Measurements from ENCODE around the gene KBTBD13. TPM values are rescaled to one million over a fixed set of nuclear protein-coding genes. Genes with fewer than 3 reads are reported as not detected.

Gene KBTBD13
- total RNA-seq, 1 experiment from 2014 or later, result not detected

DNA sequence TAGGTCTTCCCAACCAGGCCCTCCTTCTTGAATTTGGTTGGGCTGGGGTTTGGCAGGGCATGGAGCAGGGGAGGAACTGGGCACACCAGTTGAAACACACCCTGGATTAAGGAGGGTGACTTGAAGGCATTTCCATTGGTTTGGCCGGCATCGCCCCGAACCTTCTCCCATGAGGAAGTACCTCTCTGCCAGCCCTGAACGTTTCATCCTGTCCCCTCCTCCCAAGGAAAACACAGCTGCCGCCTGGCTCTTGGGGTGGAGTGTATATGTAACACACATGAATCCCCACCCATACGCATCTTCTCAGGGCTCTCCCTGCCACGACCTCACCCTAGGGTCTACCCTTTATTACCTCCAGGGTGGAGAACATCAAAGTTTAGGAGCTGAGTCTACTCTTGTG lies 23.9 kb downstream of the KBTBD13 start:
- BruUV-seq (replicated peaks), result no TSS peak
- CTCF ChIA-PET, result interaction anchor here (1.0 to 1.3 kb wide), 4 partner anchors 13 to 100 kb away, joined by 3 to 4 read pairs (median 4); no protein-coding TSS in a partner anchor
- TF ChIP-seq, protein P1, sequence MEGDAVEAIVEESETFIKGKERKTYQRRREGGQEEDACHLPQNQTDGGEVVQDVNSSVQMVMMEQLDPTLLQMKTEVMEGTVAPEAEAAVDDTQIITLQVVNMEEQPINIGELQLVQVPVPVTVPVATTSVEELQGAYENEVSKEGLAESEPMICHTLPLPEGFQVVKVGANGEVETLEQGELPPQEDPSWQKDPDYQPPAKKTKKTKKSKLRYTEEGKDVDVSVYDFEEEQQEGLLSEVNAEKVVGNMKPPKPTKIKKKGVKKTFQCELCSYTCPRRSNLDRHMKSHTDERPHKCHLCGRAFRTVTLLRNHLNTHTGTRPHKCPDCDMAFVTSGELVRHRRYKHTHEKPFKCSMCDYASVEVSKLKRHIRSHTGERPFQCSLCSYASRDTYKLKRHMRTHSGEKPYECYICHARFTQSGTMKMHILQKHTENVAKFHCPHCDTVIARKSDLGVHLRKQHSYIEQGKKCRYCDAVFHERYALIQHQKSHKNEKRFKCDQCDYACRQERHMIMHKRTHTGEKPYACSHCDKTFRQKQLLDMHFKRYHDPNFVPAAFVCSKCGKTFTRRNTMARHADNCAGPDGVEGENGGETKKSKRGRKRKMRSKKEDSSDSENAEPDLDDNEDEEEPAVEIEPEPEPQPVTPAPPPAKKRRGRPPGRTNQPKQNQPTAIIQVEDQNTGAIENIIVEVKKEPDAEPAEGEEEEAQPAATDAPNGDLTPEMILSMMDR (IDR thresholded peaks at IDR 0.05; ENCODE audit: unreplicated experiment), result no peak
- H3K27ac Mint-ChIP-seq (ENCODE audit: low read depth, unreplicated experiment), result no peak overlapping the region
- POLR2A ChIA-PET, result no interaction called here
- H3K27me3 Mint-ChIP-seq (ENCODE audit: insufficient read depth, unreplicated experiment), result no peaks in the 10 kb centered on the region
- H3K4me3 Mint-ChIP-seq (ENCODE audit: unreplicated experiment), result no peak overlapping the region
- intact Hi-C loops (cut with micrococcal nuclease), result no loop called here
- DNase-seq (ENCODE audit: unreplicated experiment), result no peak
- H3K4me1 Mint-ChIP-seq (ENCODE audit: insufficient read depth, unreplicated experiment), result no peaks in the 10 kb centered on the region
- no peaks in the 10 kb centered on the region for H3K9me3 Mint-ChIP-seq (ENCODE audit: unreplicated experiment)
- H3K36me3 Mint-ChIP-seq (ENCODE audit: insufficient read depth, unreplicated experiment), result peaks cover 42% of the 10 kb centered on the region

DNA sequence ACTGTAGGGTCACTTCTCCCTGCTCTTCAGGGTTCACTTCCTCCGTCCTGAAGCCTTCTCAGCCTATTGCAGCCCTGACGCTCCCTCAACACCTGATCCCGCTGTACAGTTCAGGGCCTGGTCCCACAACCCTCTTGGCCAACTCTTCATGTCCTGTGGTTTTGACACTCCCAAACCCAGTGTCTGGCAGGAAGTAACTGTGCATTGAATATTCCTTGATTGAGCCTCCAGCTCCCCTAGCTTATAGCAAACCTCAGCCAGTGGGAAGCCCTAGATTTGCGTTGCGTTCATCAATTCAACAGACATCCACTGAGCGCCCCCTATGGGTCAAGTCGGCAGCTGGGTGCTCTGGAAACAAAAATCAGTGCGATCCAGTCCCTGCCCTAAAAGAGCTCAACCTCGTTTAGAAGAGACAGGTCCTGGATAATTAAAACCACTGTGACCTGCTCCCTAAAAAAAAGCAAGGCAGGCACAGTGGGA lies 24.9 kb downstream of the KBTBD13 start:
- no peak overlapping the region for H3K27ac Mint-ChIP-seq (ENCODE audit: low read depth, unreplicated experiment)
- CTCF ChIA-PET, result interaction anchor here (0.6 to 1.3 kb wide), 17 partner anchors 10 to 731 kb away, joined by 3 to 9 read pairs (median 3); no protein-coding TSS in a partner anchor
- TF ChIP-seq, protein P1 (IDR thresholded peaks at IDR 0.05; ENCODE audit: unreplicated experiment), result peak; percentile 78
- BruUV-seq (replicated peaks), result no TSS peak
- no peaks in the 10 kb centered on the region for H3K4me1 Mint-ChIP-seq (ENCODE audit: insufficient read depth, unreplicated experiment)
- H3K27me3 Mint-ChIP-seq (ENCODE audit: insufficient read depth, unreplicated experiment), result no peaks in the 10 kb centered on the region
- DNase-seq (ENCODE audit: unreplicated experiment), result peak; percentile 61
- intact Hi-C loops (cut with micrococcal nuclease), result loop anchor here (1.0 kb wide), 2 partner anchors 47 to 68 kb away; no protein-coding TSS in a partner anchor
- H3K36me3 Mint-ChIP-seq (ENCODE audit: insufficient read depth, unreplicated experiment), result peaks cover 46% of the 10 kb centered on the region
- POLR2A ChIA-PET, result no interaction called here
- H3K9me3 Mint-ChIP-seq (ENCODE audit: unreplicated experiment), result no peaks in the 10 kb centered on the region
- no peak overlapping the region for H3K4me3 Mint-ChIP-seq (ENCODE audit: unreplicated experiment)

DNA sequence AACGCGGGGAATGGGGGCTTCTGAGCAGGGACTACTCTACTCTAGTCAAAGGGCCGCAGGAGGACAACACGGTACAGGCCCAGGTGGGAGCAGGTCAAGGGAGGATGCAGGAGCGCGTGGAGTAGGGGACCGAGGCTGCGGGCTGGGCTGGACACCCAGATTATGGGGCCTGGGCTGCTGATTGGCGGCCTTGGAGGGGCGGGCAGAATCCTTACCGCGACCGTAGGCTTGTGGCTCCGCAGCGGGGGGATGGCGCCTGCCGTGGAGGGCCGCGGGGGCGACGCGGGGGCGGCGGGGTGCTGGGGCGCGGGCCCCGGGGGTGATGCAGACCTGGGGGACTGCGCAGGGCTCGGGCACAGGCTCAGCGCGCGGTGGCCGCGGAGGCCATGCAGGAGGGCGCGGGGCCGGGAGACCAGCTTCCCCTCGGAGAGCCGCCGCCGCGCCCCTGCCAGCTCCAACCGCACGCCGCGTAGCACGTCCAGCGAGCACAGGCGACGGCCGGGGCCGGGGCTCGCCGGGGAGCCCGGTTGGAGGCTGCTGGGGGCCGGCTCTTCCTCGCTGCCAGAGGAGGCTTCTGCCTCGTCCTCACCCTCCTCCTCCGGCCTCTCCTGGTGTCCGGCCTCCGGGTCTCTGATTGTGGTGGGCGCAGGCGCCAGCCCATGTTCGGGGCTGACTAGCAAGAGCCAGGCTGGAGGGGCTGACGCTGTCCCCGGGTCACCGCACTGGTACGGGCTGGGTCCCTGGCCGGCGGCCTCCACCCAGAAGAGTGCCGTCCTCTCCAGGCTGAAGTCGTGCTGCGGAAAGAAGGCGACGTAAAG lies 25.6 kb downstream of the KBTBD13 start:
- POLR2A ChIA-PET, result no interaction called here
- Mint-ChIP-seq H3K36me3 (ENCODE audit: insufficient read depth, unreplicated experiment) (peaks cover 46% of the 10 kb centered on the region), H3K4me1 (ENCODE audit: insufficient read depth, unreplicated experiment) (no peaks in the 10 kb centered on the region), H3K27me3 (ENCODE audit: insufficient read depth, unreplicated experiment) (no peaks in the 10 kb centered on the region), H3K27ac (ENCODE audit: low read depth, unreplicated experiment) (no peak overlapping the region), H3K4me3 (ENCODE audit: unreplicated experiment) (no peak overlapping the region), H3K9me3 (ENCODE audit: unreplicated experiment) (no peaks in the 10 kb centered on the region)
- BruUV-seq (replicated peaks), result no TSS peak
- no peak for DNase-seq (ENCODE audit: unreplicated experiment)
- CTCF ChIA-PET, result interaction anchor here (0.6 to 2.2 kb wide), 16 partner anchors 9 to 308 kb away, joined by 3 to 9 read pairs (median 3); no protein-coding TSS in a partner anchor
- intact Hi-C loops (cut with micrococcal nuclease), result loop anchor here (1.0 kb wide), 2 partner anchors 48 to 69 kb away; no protein-coding TSS in a partner anchor
- TF ChIP-seq, protein P1 (IDR thresholded peaks at IDR 0.05; ENCODE audit: unreplicated experiment), result no peak

DNA sequence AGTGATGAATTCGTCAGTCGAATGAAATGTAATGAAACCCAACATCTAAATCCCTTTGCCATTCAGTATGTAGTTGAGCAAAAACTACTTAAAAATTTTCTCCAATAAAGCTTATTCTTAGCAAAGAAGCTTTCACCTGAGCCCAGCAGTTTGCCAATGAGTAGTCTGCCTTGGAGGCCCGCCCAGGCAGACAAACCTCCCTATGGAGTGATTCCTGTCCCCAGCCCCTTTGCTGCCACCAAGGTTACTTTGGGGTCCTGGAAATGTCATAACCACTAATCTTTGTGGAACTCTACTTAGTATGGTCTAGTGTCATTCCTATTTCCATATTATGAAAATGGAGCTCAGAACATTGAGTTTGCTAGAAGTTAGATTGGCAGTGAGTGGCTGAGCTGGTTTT lies 26.4 kb downstream of the KBTBD13 start:
- H3K4me3 Mint-ChIP-seq (ENCODE audit: unreplicated experiment), result no peak overlapping the region
- no peaks in the 10 kb centered on the region for H3K27me3 Mint-ChIP-seq (ENCODE audit: insufficient read depth, unreplicated experiment)
- intact Hi-C loops (cut with micrococcal nuclease), result no loop called here
- H3K36me3 Mint-ChIP-seq (ENCODE audit: insufficient read depth, unreplicated experiment), result peaks cover 46% of the 10 kb centered on the region
- POLR2A ChIA-PET, result no interaction called here
- no peak overlapping the region for H3K27ac Mint-ChIP-seq (ENCODE audit: low read depth, unreplicated experiment)
- H3K9me3 Mint-ChIP-seq (ENCODE audit: unreplicated experiment), result no peaks in the 10 kb centered on the region
- H3K4me1 Mint-ChIP-seq (ENCODE audit: insufficient read depth, unreplicated experiment), result no peaks in the 10 kb centered on the region
- BruUV-seq (replicated peaks), result no TSS peak
- TF ChIP-seq, protein P1 (IDR thresholded peaks at IDR 0.05; ENCODE audit: unreplicated experiment), result no peak
- DNase-seq (ENCODE audit: unreplicated experiment), result no peak
- CTCF ChIA-PET, result interaction anchor here (0.6 to 2.2 kb wide), 4 partner anchors 15 to 94 kb away, joined by 3 to 7 read pairs (median 4); no protein-coding TSS in a partner anchor
